LoVo (cell line): ENCODE measurements around the gene EML2.
"Not testable (repeated sequence)": the region's sequence is repeated elsewhere in the genome, so short reads cannot be mapped to it uniquely, and the experiment has no call there.

ENCODE experiments used
- DNase-seq: peaks from one replicate; pipeline ENCODE4 v3.0.0-alpha.2; 2016; ENCODE audit warnings: low spot score

EML2 gene, protein sequence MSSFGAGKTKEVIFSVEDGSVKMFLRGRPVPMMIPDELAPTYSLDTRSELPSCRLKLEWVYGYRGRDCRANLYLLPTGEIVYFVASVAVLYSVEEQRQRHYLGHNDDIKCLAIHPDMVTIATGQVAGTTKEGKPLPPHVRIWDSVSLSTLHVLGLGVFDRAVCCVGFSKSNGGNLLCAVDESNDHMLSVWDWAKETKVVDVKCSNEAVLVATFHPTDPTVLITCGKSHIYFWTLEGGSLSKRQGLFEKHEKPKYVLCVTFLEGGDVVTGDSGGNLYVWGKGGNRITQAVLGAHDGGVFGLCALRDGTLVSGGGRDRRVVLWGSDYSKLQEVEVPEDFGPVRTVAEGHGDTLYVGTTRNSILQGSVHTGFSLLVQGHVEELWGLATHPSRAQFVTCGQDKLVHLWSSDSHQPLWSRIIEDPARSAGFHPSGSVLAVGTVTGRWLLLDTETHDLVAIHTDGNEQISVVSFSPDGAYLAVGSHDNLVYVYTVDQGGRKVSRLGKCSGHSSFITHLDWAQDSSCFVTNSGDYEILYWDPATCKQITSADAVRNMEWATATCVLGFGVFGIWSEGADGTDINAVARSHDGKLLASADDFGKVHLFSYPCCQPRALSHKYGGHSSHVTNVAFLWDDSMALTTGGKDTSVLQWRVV

DNA sequence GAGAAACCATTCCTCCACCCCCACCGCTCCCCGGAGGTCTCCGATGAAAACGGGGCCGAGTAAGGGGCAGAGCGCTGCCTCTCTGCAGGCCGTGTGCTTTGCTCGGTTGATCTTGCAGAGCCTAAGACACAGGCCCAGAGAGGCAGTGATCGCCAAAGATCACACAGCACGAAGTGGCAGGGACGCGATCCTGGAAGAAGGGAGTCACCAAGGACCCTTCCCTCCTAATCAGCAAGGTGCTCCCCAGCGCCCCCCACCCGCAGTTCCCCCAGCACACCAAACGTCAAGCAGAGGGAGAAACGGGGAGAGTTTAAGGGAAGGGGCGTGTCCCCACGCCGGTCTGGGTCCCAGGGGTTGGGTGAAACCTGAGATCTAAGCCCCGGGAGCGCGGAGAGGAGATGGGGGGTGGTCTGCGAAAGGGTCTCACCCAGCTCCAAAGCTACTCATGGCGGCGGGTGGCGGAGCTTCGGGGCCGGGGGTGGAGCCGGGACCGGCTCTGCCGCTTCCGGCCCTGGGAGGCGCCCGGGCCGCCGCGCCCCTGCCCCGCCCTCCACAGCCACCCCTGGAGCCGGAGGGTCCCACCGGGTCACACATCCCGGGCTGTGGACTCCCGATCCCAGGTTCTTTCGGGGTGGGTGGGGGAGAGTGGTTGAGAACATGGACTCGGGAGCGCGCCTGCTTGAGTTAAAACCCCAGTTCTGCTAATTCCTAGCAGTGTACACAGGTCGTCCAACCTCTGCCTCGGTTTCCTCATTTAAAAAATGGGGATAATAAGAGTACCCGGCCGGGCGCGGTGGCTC, at the start of gene EML2:
EML2 (minus strand) TSS at position 468 of the 800 bp plus-strand sequence; CDS start at position 447, 21 bp downstream.
- DNase-seq: peak; percentile 51

DNA sequence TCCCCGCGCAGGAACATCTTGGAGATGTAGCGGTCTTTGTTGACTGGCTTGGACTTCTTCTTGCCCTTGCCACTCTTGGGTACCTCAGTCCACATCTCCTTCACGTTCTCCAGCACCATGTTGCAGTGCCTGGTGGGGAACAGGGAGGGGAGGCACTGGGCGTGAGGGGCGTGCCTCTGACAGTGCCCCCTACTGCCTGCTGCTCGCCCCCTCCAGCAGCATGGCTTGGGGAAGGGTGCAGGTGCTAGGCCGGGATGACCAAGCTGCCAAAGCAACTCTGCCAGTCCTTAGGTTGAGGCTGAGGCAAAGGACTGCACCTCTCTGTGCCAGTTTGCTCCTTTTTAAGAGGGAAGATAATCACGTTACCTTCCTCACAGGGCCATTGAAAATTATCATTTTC, 48.4 kb upstream of the EML2 start:
- no peak for DNase-seq

DNA sequence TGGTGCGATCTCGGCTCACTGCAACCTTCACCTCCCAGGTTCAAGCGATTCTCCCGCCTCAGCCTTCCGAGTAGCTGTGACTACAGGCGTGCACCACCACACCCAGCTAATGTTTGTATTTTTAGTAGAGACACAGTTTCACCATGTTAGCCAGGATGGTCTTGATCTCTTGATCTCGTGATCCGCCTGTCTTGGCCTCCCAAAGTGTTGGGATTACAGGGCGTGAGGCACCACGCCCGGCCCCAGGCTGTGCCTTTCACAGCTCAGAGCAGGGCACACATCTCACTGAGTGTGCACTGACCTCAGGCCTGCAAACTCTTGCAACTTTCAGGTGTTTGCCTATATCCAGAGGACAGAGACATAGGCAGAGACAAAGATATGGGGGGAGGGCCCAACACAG, 45.8 kb upstream of the EML2 start:
- DNase-seq: not testable (repeated sequence)

DNA sequence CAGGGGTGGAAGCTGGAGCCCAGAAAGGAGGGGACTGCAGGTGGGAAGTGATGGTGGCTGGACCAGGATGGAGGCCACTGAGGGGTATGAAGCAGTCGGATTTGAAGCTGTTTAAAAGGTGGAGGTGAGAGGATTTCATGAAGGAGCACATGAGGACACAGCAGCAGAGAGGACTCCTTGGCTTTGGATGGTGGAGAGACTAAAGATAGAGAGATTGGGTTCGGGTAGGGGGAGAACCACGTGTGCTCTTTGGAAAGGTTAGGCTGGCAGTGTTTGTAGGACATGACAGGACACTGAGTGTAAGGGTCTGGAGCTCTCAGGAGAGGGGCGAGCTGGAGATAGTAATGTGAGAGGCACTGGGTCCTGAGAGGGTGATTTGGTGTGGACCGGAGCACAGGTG, 43.7 kb upstream of the EML2 start:
- no peak for DNase-seq

DNA sequence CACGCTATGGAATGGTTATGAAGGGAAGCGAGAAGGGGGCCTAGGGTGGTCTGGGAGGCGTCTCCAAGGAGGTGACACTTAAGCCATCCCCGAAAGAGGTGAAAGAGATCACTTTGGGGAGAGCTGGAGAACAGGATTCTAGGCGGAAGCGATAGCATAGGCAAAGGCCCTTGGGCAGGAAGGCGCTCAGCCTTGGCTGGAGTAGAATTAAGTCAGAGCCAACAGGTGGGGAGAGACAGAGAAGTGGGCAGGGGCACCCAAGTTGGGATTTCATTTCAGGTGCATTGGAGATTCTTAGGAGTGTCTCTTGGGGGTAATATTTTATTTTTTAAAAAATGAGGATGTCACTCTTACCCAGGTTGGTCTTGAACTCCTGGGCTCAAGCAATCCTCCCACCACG, 42.9 kb upstream of the EML2 start:
- DNase-seq: no peak

DNA sequence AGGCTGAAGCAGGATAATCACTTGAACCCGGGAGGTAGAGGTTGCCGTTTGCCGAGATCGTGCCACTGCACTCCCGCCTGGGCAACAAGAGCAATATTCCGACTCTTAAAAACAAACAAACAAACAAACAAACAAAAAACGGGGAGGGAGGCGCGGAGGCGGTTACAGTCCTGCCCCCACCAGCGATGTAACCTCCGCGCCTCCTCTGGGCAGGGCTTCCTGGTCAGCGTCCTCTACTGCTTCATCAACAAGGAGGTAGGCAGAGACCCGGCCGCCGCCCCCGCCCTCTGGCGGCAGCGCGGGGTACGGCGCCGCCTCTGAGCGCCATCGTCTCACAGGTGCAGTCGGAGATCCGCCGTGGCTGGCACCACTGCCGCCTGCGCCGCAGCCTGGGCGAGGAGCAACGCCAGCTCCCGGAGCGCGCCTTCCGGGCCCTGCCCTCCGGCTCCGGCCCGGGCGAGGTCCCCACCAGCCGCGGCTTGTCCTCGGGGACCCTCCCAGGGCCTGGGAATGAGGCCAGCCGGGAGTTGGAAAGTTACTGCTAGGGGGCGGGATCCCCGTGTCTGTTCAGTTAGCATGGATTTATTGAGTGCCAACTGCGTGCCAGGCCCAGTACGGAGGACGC, 42.3 kb upstream of the EML2 start:
- peak; percentile 90 for DNase-seq

DNA sequence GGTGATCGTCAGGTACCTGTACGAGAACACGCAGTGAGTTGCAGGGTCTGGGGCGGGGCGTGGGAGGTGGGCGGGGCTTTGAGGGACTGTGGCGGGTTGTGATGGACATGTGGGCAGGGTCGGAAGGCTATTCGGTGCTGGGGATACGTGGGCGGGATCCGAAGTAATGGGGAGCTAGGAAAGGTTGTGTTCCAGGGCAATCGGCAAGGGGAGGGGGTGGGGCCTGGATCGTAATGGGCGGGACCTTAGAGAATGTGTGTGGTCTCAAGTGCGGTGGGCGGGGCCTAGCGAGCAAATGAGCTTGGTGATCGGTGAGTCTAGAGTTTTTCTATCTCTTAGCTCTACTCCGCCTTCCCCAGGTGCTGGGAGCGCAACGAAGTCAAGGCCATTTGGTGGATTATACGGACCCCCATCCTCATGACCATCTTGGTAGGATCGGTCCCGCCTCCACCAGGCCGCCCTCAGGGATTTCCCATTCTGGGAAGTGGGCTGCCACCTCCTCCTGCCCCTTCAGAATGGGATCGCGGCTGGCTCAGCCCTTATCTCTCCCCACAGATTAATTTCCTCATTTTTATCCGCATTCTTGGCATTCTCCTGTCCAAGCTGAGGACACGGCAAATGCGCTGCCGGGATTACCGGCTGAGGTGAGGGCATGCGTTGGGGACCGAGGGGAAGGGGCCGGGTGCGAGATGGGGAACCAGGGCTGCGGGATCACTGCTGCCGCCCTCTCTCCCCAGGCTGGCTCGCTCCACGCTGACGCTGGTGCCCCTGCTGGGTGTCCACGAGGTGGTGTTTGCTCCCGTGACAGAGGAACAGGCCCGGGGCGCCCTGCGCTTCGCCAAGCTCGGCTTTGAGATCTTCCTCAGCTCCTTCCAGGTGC, 38.4 kb upstream of the EML2 start:
- DNase-seq: peak; percentile 86

DNA sequence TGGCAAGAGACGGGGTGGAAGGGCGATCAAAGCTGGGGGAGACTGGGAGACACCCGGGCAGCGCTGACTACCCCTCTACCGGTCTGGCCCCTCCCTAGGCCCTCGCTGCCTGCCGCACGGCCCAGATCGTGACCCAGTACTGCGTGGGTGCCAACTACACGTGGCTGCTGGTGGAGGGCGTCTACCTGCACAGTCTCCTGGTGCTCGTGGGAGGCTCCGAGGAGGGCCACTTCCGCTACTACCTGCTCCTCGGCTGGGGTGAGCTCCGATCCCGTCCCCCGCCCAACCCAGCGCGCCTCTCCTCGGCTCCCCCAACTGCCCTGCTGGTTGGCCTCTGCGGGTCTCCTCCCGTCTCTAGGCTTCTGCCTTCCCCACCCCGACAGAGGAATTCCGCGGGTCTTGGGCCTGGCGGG, 37.7 kb upstream of the EML2 start:
- no peak for DNase-seq

DNA sequence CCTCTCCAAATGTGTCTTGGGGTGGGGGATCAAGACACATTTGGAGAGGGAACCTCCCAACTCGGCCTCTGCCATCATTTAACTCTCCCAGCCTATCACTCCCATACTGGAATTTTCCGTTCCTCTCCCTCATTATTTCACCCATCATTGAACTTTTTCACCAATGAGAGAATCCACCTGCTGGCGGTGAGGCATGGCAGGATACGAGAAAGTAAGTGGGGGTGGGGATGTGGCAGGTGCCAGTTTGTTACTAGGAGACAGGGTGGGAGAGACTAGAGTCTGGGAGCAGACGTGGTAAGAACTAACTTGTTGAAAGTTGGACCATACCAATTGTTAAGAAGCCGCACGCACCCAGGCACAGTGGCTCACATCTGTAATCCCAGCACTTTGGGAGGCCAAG, 35.7 kb upstream of the EML2 start:
- DNase-seq: no peak

DNA sequence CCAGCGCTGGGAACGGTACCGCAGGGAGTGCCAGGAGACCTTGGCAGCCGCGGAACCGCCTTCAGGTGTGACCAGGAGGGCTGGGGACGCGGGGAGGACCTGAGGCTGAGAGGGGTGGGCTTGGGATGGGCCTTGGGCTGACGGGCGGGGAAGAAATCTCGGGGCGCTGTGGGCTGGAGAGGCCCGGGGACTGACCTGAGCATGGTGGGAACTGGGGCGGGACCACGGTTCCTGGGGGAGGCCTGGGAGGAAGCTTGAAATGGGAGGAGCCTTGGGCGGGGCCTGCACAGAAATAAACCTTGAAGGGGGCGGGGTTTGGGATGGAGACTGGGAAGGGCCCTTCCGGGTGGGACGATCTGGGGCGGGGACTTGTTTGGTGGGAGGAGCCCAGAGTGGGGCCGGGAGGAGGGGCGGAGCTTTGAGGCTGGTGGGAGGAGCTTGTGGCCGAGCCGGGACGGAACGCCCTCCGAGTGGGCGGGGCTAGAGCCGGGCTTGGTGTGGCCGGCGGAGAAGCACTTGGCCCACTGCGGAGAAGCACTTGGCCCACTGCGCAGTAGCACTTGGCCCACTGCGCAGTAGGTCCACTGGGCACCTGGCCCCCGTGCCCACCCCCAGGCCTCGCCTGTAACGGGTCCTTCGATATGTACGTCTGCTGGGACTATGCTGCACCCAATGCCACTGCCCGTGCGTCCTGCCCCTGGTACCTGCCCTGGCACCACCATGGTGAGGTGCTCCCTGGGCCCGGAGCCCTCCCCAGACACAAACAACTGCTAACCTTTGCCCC, 31.7 kb upstream of the EML2 start:
- peak; percentile 83 for DNase-seq

DNA sequence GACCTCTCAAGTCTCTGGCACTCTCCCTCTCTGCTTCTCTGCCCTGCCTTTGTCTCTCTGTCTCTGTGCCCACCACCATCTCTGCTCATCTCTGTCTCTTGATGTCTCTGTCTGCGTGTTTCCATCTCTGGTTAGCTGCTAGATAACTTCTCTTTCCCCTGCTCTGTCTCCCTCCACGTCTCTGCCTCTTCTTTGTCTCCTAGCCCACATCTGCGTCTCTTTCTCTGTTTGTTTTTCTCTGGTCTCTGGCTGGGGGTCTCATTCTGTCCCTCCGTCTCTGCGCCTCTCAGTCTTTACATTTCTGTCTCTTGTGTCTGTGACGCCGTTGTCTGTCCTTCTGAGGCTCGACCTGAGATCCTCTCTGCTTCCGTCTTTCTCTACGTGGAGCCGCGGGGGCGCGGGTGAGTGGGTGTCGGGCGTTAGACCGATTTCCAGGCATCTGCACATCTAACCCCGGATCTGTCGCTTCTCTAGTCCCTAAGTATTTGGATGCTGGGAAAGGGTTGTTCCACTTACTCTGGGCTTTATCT, 29.2 kb upstream of the EML2 start:
- no peak for DNase-seq

DNA sequence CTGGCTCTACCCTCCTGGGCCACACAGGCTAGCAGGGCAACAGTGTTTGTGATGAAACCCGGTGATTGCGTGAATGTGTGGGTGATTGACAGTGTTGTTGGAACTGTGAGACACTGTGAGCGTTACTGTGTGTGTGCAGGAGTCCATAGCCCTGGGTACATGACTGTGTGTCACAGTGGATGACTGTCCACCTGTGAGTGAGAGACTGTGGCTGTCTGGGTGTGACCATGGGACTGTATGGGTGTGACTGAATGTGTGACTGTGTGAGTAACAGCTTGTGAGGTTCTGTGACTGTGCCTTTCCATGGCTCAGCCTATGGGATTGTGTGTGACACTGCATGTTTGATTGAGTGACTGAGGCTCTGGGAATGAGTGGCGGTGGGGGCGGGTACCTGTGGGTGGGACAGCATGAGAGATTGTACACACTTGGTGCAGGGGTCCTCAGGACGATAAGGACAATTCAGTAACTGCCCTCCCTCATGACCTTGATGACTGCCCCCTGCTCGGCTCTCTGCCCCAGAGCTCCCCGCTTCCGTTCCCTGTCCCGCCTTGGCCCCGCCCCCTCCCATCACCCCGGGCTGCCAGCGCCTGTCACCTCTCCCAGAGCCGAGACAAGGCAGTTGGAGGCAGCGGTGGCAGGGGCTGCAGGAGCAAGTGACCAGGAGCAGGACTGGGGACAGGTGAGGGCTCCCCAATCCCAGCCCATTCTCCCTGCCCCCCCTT, 28.6 kb upstream of the EML2 start, which contains the start of gene GIPR:
GIPR (plus strand) TSS at position 602 of the 722 bp plus-strand sequence. CDS start 1,300 bp downstream, outside the sequence.
- DNase-seq: peak; percentile 53

DNA sequence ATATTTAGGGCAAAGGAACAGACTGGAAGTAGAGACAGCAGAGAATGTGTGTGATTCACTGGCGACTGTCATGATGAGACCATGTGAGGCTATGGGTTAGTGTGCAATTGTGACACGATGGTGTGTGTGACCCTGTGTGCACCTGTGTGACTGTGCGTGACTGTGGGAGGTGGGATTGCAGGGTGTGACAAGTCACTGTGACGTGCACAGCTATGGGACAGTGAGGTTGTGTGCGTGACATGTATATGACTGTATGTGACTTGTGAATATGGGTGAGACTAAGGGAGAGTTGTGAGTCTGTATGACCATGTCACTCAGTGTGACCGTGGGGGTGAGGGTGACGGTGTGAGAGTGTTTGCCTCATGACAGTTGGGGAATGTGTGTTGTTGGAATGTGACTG, 25.4 kb upstream of the EML2 start:
- DNase-seq: no peak

DNA sequence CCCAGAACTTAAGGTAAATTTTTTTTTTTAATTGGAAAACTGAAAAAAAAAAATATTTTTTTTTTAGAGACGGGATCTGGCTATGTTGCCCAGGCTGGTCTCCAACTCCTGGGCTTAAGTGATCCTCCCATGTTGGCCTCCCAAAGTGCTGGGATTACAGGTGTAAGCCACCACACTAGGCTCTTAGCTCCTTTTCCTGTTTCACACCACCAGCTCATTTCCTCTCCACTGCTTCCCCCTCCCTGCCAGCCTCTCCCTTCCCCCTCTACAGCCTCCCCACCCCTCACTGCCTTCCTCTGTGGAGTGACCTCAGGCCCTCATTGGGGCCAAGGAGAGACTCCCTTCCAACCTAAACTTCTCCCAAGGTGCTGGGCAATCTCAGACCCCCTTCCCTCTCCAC, 24.6 kb upstream of the EML2 start:
- DNase-seq: no peak

DNA sequence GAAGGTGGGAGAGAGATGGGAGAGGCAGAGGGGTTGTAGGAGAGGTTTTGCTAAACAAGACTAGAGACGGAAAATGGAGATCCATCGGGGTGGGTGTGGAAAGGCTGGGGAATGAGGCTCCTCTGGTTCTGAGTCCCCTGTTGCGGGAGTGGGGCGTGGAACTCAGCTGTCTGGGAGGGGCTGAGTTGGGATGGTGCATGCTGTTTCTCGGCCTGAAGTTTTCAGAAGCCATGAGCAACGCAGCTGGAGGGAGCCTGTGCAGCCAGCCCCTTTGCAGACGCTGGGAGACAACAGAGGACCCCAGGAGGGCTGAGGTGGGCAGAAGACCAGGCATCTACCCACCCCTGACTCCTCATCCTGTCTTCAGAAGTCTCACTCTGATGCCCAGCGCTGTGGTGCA, 21.4 kb upstream of the EML2 start:
- DNase-seq: no peak

DNA sequence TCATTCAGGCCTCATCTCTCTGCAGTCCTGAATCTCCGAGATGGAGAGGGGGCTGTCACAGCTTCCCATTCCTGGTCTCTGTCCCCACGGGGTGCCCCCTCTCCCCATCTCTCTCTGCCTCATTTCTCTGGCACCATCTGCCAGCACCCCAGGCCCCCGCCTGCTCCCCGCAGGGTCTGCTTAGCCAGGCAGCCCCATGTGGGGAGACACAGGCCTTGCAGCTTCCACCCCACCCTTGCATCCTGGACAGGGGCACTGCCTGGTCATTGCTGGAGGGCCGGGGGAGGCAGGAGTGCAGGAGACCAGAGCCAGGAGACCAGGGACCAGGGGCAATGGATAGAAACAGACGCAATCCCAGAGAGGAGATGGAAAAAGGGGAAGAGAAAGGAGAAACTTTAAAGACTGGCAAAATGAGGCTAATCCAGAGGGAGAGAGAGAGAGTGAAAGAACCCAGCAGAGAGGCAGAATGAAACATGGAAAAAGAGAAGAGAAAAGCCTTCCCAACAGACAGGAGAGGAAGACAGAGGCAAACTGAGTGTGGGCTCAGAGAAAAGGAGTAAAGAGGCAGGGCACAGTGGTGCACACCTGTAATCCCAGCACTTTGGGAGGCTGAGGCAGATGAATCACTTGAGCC, 20.0 kb upstream of the EML2 start:
- DNase-seq: no peak

DNA sequence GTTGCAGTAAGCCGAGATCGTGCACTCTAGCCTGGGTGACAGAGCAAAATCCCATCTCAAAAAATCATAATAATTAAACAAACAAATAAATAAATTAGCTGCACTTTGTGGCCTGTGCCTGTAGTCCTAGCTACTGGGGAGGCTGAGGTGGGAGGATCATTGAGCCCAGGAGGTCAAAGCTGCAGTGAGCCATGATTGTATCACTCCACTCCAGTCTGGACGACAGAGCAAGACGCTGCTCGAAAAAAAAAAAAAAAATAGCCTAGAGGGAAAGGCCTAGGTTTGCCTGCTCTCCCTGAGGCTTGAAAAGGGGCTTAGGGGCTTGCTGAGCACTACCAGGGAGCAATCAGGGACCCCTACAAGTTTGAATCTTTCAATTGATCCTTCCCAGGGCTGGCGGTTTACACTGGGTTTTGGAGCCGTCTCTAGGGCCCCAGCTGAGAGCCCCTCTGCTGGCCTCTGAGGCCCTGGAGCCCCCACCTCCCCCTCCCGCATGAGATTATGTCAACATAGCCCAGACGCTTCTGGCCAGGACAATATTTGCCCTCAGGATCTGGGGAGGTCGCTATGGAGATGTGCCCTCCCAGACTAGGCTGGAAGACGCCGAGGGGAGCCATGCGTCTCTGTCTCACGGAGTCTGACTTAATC, 18.4 kb upstream of the EML2 start:
- no peak for DNase-seq

DNA sequence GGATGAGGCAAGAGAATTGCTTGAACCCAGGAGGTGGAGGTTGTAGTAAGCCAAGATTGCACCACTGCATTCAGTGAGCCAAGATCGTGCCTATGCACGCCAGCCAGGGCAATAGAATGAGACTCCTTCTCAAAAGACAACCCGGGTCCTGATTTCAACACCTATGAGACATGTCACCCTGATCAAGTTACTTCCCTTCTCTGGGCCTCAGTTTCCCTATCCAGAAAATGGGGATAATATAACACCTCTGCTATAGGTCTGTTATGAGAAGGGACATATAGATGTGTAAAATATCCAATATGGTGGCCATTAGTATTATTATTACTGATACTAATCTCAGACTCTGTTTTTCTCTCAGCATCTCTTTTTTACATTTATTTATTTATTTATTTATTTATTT, 15.9 kb upstream of the EML2 start:
- DNase-seq: no peak
